GF-D8 (cell line): Measurements from ENCODE around the gene OR5M3.

Source experiments
- DNase-seq: peaks from one replicate; lab custom pipeline; 2025; lab: John Stamatoyannopoulos, UW

OR5M3 gene

DNA sequence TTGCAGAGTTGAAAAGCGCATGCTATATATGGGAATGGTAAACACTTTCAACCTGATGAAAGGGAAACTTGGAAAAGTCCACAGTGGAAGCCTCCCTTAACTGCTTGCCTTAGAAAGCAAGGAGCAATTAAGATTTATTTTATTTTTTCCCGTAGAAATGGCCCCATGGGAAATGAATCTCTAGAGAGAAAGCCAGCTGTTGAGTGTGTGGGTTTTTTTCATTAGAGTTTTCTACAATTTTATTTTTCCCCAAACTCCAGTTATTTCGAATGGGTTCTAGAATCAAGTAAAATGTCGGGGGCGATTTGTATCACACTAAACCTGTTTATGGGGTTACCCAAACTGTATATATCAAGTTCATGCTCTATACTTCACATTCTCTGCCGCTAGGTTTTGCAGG, at the start of gene OR5M3:
Gene OR5M3 (minus strand): TSS at position 101 of the 400 bp plus-strand sequence. CDS start 2,855 bp downstream, outside the sequence.
- no peak for DNase-seq

DNA sequence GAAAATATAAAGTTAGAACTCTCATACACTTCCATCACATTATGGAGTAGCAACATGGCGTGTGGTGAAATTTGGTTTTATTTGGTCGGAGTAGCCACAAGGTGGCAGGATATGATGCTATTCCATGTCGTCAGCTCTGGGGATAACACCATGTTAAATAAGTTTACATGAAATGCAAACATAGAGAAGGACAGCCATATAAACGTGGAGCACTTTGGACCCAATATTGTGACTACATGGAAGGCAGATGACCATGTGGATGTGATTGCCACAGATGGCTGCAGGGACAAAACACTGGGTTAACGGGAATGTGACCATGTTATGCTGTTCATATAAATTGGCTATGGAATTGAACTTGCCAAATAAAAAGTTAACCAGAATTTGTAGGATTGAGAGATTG, 48.9 kb upstream of the OR5M3 start:
- DNase-seq, result no peak

DNA sequence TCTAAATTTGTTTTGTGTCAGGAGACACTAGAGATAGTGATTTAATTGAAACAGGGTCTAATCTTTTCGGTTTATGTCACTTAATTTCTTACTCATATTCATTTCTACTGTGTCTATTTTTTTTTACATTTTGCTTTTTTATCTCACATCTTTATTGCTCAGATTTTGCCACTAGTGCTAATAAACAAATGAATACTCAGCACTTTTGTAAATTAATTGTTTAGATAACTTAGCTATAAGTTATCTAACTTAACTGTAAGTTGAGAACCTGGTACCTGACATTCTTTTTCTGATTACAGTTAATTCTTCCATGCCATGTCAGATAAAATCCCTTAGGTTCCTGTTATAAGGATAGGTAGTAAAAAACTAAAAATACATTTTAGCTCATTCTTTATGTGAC, 40.1 kb upstream of the OR5M3 start:
- no peak for DNase-seq

DNA sequence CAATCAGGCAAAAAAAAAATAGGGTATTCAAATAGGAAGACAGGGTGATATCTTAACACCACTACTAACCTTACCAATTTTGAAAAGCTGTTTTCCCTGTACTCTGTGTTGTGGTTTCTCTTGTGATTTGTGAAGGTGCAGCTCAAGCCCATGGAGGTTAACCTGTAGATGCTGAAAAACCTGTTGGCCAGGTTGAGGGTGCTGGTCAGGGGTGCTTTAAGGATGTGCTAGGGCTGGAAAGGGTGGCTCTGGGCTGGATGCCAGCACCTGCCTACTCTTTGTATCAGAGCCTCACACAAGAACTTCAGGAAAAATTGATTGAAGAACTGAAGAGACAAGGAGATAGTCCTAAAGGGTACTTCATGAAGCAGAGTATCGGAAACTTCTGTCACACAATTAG, 36.3 kb upstream of the OR5M3 start:
- no peak for DNase-seq

DNA sequence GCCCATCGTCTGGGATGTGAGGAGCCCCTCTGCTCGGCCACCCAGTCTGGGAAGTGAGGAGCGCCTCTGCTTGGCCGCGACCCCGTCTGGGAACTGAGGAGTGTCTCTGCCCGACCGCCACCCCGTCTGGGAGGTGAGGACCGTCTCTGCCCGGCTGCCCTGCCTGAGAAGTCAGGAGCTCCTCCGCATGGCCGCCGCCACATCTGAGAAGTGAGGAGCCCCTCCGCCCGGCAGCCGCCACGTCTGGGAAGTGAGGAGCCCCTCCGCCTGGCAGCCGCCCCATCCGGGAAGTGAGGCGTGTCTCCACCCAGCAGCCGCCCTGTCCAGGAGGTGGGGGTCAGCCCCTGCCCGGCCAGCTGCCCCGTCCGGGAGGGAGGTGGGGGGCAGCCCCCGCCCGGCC, 23.9 kb upstream of the OR5M3 start:
- DNase-seq, result no peak

DNA sequence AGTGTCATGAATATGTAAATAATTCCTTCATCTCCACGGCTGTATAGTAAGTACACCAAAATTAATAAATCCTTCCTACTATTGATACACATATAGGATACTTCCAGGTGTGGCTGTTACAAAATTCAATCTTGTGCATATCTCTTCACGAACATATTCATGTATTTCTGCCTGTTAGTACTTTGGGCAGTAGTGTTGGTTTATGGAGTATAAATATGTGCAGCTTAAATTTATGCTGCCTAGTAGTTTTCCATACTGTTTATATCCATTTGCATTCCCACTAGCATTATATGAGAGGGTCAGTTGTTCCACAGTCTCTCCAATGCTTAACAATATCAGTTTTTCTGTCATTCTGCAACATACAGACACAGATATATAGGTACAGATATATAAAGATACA, 22.0 kb upstream of the OR5M3 start:
- DNase-seq, result no peak

DNA sequence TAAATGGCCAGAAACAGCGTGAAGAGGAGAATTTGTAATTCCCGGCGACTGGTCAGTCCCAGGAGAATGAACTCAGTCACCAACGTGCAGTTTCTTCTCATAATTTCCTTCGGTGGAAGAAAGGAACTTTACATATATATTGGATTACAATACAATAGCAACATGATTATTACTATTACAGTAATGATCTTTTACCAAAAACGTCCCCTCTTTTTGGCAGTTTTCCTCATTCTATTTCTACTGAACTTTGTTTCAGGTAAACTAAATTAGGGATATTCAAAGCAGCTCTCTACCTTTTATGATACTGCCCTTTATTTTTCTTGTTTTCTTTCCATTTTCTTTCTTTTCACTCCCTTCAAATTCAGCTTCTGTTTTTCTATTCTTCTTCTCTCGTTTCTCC, 18.1 kb upstream of the OR5M3 start, which contains the start of gene OR5M8:
Gene OR5M8 (minus strand): TSS at position 101 of the 400 bp plus-strand sequence. CDS start 0 bp downstream, at position 101.
- DNase-seq, result no peak

DNA sequence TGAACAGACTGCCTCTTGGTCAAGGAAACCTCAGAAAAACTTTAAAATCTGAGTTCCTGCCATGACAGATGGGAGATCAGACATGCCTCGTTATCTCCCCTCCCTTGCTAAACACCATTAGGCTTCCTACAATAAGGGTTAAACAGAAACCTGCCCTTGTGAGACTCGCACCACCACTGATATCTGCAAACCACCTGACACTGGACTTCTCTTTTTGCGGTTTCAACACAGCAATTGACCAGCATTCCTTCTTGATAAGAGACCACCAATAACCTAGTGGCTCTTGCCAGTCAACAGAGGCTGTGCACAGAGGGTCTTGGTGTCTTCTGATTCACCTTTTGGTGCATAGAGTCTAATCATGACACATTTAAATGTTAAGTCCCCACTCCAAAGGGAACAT, 13.6 kb upstream of the OR5M3 start:
- no peak for DNase-seq

DNA sequence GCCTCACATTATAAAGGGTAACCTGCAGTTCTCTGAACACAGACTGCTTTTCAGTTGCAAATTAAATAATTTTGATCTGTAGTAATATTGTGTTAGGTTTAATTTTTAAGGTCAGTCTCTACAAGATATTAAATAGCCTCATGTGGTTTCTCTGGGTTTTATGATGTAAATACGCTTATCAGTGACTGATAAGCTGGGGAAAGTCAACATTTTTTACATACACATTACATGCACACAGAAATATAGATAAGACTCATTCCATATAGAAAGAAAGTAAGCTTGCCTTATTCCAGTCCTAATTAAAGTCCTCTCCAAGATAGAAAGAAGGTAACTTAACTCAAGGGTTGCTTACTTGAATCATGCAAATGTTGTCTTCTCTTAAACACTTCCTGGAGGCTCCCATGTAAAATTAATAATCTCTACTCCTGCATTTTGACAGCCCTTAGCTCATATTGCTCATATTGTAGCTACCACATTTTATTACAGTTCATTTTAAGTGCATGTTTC, 1.6 kb upstream of the OR5M3 start:
- no peak for DNase-seq

DNA sequence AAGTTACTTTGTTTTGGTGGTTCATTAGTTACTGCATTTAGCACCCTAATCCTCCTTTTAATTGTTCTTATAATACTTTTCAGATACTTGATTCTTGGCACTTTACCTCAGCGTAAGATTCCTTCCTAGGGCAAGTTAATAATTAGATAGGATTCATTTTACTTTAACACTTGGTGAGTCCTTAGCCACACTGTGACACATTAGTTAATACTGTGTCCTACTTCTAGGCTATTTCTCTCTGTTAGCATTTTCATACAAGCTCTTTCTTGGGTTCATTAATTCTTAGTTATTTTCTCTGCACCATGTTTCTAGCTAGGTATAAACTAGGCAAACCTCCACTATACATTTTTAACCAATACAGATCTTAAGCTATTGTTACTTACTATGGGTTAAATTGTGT, 16.1 kb downstream of the OR5M3 start:
- DNase-seq, result no peak

DNA sequence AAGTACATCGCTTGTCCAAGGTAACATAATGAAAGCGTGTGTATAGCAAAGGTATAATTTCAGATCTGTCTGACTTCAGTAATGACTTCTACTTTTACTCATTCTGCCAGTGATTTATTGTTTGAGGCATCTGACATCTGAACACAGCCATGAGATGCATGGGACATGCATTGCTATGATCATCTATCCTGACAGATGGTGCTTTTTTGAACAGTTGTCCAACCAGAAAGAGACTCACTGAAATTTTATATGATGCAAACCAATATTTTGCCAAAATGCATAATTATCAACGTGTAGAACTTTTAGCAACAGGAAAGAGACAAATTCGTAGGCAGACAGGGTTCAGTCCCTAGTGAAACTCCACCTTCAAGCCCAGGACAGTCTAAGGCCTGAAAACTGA, 19.6 kb downstream of the OR5M3 start:
- DNase-seq, result no peak
